Stimulated activated CD8-positive, alpha-beta memory T cell treated with anti-CD3 and anti-CD28 coated beads, Interleukin-7, amount 100 ng/mL, for 4 hours (primary cell): ENCODE measurements around the gene TBC1D2.

ENCODE experiments used
- DNase-seq, 2 donors: peaks; one replicate each; pipeline ENCODE4 v3.0.0-alpha.2; 2020; ENCODE audit warnings: low read depth in 2 of 2

The TBC1D2 gene

DNA sequence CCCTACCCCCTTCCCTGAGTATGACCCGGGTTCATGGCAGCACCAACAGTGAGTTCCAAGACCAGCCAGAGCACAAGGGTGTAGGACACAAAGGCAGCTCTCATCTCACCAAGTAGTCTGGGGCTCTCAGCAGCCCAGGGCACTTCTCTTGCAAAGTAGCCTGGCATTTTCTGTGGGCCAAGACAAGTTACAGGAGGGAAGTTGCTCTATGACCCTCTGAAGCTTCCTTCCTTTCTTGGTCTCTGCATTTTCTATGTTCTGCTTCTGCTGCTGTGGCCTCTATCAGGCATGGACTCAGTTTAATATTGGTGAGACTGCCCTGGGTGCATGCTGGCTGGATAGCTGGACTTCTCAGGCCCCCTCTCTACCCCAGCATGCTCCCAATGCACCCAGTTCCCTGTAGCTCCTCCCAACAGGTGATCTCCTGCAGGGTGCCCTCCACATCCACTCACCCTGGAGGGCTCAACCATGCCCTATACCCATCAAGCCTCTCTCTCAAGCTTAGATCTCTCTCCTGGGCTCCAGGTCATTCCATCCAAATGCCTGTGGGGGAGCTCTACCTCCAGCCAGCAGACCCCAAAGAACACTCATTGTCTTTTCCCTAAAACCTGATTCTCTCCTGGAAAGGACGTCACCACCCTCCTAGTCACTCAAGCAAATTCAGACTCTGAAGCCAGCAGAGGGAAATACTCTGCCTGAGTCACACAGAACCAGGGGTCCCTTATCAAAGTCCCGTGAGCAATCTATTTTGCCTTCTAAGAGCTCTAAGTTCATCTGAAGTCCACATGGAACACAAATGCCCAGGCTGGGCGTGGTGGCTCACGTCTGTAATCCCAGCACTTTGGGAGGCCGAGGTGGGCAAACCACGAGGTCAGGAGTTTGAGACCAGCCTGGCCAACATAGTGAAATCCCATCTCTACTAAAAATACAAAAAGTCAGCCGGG lies 13.8 kb downstream of the TBC1D2 start:
- no peak for DNase-seq

DNA sequence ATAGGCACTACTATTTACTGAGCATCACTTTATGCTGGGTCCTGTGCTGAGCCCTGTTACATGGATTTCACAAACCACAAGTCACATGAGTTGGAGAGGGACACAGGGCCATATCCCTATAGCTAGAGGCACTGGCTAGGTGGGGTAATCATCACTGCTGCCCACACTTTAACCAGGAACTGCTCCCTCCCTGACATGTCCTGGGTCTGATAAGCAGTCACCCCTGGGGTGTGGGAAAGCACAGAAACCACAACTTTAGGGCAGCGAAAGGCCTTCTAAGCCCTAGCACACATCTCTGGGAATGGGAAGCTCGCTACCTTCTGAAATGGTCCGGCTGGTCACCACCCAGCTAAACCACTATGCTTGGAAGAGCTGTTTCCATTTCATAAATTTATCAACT lies 15.0 kb downstream of the TBC1D2 start:
- DNase-seq: no peak

DNA sequence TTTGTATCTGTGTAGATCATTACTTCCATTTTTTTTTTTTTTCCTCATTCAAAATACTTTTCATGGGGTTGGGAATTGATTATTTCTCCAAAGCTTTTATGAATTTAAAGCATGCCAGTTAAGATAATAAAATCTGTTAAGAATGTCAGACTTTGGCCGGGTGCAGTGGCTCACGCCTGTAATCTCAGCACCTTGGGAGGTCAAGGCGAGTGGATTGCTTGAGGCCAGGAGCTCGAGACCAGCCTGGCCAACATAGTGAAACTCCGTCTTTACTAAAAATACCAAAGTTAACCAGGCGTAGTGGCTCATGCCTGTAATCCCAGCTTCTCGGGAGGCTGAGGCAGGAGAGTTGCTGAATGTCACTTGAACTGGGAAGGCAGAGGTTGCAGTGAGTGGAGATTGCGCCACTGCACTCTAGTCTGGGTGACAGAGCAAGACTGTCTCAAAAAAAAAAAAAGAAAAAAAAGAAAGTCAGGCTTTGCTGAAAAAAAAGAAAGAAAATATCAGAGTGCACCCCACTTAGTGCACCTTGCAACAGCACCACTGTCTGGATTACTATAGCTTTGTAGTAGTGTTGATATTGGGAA lies 18.5 kb downstream of the TBC1D2 start:
- DNase-seq: no peak

DNA sequence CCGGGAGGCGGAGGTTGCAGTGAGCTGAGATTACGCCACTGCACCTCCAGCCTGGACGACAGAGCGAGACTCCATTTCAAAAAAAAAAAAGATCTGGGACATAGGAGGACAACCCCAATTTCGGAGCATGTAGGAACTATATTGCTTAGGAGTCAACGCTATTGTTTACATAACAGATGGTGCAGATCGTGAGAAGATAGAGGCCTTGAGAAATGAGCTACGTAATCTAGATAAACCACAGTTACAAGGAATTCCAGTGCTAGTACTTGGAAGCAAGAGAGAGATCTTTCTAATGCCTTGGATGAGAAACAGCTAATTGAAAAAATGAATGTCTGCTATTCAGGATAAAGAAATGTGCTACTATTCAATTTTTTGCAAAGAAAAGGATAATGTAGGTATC lies 20.3 kb downstream of the TBC1D2 start:
- no peak for DNase-seq

DNA sequence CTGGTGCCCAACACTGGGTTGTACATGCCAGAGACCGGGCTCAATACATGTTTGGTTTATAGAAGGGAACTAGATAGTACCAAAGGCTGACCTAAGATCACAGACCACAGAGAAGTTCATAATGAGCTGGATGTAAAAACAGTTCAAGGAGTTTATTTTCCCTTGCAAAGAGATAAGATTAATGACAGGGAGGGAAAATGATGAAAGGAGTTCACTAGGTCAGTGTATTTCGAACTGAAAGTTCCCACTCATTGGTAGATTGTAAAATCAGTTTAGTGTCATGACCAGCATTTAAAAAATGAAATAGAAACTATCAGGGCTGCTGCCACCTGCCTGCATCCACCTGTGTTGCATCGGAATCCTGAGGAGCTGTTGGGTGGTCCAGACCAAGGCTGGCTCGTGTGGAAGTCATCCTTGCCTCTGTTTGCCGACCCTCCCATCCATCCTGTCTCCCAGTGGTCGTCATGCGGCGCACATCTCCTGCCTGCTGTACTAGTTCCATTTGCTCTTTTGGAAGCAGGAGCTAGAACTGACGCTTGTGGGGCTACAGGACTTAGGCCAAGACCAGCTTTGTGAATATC lies 21.1 kb downstream of the TBC1D2 start:
- DNase-seq: no peak

DNA sequence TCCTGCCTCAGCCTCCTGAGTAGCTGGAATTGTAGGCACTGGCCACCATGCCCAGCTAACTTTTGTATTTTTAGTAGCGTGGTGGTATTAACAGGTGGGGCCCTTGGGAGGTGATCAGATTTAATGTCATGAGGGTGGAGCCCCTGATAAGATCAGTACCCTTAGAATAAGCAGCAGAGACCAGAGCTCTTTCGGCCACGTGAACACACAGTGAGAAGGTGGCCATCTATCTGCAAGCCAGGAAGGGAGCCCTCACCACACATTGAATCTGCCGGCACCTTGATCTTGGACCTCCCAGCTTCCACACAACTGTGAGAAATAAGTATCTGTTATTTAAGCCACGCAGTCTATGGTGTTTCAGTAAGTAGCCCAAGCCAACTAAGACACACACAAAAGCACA lies 22.5 kb downstream of the TBC1D2 start:
- DNase-seq: no peak

DNA sequence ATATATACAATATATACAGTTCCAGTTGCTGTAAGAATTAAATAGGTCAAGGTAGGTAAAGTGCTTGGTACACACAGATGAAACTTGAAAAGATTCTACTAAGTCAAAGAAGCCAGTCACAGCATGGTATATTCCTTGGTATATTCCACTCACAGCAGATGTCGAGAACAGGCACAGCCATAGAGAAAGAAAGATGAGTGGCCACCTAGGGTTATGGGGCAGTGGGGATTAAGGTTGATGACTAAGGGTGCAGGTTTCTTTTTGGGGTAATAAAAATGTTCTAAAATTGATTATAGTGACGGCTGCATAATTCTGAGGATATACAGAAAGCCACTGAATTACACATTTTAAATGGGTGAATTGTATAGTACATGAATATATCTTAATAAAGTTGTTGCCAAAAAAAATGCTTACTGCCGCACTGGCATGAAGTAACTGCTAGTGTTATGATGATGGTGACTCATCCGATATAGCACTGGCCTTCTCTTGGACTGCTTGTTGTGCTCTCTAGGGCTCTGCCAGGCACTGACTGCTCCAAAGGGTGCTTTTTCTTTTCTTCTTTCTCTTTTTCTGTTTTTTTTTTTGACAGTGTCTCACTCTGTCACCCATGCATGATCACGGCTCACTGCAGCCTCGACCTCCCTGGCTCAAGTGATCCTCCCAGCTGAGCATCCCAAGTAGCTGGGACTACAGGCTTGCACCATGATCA lies 23.5 kb downstream of the TBC1D2 start:
- DNase-seq: no peak

DNA sequence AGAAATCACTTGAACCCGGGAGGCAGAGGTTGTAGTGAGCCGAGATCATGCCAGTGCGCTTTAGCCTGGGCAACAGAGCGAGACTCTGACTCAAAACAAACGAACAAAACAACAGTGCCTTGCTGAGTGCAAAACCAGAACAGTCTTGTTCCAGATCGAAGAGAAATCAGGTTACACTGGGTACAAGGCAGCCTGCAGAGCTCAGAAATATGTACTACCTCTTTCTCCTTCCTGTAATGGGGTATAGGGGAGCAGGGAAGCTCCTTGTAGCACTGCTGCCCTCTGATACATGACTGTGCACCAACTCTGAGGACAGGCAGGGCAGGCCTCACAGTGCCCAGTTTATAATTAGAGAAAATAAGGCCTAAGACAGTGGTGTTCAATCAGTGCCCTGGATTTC lies 24.7 kb downstream of the TBC1D2 start:
- no peak for DNase-seq

DNA sequence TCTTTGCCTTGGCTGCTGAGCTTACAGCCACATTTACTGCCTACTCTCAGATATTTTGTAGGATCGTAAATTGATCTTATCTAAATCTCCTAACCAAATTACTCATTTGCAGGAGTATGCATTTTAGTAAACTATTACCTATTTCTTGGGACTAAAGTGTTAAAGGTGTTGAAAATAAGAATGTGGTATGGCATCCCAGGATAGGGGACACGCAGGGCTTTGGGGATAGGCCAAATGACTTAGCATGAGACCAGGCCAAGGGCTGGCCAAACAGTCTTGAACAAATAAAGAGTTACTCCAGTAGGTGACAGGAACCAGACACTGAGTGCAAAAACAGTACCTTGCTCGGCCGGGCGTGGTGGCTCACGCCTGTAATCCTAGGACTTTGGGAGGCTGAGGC lies 25.1 kb downstream of the TBC1D2 start:
- DNase-seq: no peak

DNA sequence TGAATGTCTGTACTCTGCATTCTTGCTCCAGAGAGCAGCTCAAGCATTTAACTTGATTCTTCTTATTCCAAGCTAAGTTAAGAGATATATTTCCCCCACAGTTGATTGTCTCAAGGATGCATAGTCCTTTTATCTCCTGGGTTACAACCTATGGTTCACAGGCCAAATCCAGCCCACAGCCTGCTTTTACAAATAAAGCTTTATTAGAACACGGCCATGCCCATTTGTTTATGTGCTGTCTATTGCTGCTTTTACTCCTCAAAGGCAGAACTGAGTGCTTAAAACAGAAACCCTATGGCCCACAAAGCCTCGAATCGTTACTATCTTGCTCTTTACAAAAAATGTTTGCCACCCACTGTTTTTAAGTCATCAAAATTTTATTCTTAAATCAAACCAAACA lies 25.8 kb downstream of the TBC1D2 start:
- DNase-seq: no peak

DNA sequence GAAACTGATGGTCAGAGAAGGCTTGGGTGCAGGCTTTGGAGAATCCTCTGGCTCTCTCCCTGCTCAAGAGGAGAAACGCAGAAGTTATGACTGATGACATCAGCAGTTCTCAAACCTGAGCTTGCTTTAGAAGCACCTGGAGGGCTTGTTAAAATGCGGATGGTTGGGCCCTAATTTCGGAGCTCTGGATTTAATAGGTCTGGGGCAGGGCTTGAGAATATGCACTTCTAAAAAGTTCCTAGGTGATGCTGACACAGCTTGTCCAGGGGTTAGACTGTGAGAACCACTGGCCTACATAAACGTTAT lies 26.4 kb downstream of the TBC1D2 start:
- no peak for DNase-seq

DNA sequence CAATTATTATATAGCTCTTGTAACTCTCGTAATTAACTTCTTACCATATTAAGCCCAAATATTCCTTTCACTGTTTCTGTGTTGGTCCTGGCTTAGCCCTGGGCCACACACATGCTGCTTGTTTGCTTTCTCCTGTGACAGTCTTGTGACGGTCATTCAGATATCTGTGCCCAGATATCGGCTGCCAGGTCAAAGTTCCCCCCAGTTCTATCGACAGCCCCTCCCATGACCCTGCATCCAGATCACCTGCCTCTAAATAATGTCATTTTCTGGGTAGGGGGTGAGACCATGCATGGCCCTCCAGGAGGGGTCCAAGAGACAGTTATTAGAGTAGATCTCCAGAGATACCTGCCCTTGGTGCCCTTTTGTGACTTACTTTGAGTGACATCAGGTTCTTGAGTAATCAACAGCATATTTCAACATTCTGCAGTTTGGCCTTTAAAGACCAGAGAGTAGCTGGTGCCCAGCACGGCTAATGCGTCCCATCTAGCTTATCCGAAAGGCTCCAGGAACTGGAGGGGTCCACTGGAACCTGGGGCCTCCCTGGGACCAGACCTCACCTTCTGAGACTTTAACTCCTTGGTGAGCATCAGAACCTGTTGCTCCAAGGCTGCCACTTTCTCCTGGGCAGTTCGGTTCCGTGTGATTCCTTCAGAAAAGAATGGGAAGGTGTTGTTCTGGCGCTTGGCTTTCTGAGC lies 26.9 kb downstream of the TBC1D2 start:
- DNase-seq: no peak

DNA sequence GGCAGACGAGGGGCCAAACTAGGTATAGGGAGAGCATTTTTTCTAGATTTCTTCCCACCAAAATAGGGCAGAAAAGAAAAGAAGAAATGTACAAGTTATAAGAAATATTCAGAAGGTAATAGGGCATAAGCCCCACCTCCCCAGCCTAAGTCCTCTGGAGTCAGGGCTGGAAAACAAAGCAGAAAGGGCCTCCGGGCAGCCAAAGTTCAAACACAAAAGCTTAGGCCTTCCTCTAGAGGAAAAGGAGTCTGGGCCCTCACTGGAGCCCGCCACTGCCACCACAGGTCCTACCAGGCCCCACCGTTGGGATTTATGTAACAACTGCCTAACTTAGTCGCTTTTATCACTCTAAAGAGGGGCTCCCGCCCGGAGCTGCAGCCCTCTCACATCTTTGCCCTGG lies 27.6 kb downstream of the TBC1D2 start:
- DNase-seq: no peak

DNA sequence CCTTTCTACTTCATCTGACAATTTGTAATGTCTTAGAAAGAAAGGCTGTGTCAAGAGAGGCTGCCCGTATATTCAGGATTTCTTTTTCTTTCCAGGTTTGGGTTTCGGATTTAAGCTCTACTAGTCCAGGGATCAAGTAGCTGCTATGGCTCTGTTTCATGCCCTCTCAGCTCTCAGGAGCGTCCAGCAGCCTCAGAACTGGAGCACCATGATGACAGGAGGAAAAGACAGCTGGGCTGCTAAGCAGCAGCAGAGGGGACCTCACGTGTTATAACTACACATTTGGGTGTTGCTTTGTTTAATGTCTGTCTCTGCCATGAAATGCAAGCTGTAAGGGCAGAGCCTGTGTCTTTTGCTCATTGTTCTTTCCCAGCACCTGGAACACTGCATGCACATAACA lies 28.5 kb downstream of the TBC1D2 start:
- no peak for DNase-seq

DNA sequence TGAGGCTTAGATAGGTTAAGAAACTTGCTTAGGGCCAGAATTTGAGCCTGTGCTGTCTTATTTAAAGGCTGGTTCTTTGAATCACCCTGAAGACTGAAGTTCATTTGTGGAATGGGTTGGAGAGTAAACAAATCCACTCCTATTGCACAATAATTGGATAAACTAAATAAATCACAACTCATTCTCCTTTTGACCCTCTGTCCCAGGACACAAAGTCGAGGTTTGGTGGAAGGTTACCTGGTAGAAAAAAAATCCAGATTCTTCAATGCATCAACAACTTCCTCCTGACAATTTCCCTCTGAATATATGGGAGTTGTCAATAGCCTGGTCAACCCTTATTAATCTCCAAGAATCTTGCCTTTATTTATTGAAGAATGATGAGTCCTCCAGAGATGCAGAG lies 28.9 kb downstream of the TBC1D2 start:
- DNase-seq: no peak

DNA sequence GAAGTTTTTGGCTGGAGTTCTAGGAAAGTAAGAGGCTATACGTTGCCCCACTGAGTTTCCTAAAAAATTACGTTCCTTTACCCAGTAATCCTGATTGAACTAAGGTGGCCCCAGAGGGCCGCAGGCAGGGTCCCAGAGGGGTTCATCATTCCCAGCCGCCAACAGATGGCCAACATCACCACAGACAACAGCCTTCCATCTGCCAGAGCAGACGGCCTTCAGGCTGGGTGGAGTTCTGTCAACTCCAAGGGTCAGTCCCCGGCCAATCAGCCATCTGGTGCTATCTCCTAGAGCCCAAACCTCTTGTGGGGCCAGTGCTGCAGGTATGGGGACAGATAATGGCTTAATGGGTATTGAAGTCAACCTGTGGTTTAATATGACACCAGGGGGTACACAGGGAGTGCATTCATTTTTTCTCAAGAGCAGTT lies 30.4 kb downstream of the TBC1D2 start:
- DNase-seq: no peak

DNA sequence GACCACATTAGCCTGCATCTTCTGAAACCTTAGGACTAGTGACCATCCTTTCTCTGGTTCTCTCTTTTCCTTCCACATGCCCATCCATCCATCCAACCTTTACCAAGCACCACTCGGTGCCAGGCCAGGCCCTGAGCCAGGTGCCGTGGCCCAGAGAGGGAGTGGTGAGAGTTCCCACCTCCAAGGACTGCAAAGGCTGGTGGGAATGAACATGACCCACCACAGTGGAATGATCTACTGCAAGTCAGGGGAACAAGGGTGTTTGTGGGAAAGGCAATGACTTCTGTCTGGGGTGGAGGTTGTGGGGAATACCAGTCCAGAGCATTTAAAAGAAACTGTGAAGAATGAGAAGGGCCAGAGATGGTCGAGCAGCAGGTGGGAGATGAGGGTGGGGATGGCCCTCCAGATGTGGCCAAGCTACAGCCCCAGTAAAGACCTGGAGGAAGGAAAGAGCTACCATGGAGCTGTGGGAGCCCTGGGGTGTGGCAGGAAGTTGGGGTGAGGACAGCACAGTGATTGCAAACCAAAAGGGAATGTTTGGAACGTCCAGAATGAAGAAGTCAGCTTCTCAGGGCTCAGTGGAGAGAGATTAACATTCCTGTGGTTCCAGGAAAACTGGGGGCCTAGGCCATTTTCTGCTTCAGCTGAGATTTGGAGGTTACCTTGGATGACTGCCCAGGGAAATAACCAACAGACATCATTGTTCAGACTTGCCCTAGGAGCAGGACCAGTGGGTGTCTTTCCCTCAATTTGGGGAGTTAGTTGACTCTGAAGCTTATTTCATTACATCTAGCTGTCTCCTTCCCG lies 32.4 kb downstream of the TBC1D2 start:
- DNase-seq: no peak

DNA sequence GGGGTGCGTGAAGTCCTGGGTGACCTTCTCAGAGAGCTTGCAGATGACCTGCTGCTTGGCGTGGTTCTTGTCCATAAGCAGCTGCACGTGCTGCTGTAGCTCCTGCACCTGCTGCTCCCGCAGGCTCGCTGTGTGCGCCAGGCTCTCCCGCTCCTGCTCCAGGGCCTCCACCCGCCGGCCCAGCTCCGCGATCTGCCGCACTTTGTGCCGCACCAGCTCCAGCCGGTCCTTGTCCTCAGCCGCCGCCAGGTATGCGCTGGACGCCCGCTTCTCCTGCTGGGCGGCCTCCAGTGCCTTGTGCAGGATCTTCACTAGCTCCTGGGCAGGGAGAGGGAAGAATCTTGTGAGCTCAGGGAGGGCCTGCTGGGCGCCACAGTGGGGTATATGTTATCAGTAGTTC lies 34.5 kb downstream of the TBC1D2 start:
- no peak for DNase-seq

DNA sequence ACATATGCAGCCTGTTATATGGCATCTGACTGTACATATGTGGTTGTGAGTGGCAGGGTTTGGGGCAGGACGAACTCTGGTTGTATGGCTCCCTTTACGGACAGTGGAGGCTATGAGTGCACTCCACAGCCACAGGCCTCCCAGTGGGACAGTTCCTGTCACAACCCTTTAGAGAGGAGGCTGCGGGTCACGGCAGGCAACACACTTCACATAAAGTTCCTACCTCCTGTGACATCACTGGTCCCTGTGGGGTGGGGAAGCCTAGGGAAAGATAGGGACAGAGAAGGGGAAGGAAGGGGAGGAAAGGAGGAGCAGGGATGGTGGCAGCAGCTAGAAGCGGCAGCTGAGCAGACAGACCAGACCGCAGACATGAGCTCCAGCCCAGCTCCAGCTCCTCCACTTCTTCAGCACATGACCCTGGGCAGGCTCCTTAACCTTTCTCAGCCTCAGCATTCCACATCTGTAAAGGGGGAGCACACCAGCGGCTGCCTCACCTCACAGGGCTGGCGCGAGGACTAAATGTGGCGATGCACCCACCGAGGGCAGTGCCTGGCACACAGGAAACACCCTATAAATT lies 35.6 kb downstream of the TBC1D2 start:
- no peak for DNase-seq

DNA sequence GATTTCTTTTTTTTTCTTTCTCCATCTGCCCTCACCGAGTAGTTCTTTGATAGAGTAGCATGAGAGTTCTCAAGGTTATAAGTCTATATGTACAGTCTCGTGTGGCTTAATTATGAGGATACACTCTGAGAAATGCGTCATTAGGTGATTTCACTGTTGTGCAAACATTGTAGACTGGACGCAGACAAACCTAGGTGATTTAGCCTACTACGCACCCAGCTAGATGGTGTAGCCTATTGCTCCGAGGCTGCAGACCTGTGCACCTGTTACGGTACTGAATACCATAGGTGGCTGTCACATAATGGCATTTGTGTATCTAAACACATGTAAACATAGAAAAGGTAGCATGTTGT lies 36.1 kb downstream of the TBC1D2 start:
- no peak for DNase-seq
